Natural killer cell (primary cell): Measurements from ENCODE around the gene EPC2. TPM values are rescaled to one million over a fixed set of nuclear protein-coding genes. Genes with fewer than 3 reads are reported as not detected.

Experiments
- ATAC-seq, 3 donors: fragments of 150-1000 bp in 2 of 3; fragments of 200-7000 bp in 1 of 3; cut with Tn5 transposase; 1 replicate in 1 of 3; 2 replicates in 2 of 3; pipeline ENCODE4 v1.10.0; 2021; ENCODE audit warnings: mild to moderate bottlenecking in 2 of 3, moderate library complexity in 2 of 3
- DNase-seq, 2 donors: peaks; one replicate each; pipeline versions ENCODE4 v3.0.0 to v3.0.0-alpha.2; 2013 to 2021; ENCODE audit warnings: mixed read lengths in 1 of 2
- H3K27ac ChIP-seq: one replicate; pipeline ENCODE4 v1.5.1; 2013; ENCODE audit warnings: mild to moderate bottlenecking, low read length
- H3K27me3 ChIP-seq: one replicate; pipeline ENCODE4 v1.6.1; 2013; ENCODE audit warnings: low read length; ENCODE audit not compliant: control insufficient read depth, insufficient read depth
- H3K36me3 ChIP-seq: one replicate; pipeline ENCODE4 v1.6.1; 2013; ENCODE audit warnings: low read length; ENCODE audit not compliant: control insufficient read depth, insufficient read depth
- H3K4me1 ChIP-seq: one replicate; pipeline ENCODE4 v1.6.1; 2013; ENCODE audit warnings: low read length; ENCODE audit not compliant: control insufficient read depth, insufficient read depth
- H3K4me3 ChIP-seq: one replicate; pipeline ENCODE4 v1.5.1; 2013; ENCODE audit warnings: low read length
- H3K9me3 ChIP-seq: one replicate; pipeline ENCODE4 v1.6.1; 2013; ENCODE audit warnings: low read length; ENCODE audit not compliant: control insufficient read depth, insufficient read depth
- H3K27ac Mint-ChIP-seq, 2 donors: one replicate each; pipeline ENCODE4 v1.8.0; 2022; ENCODE audit warnings: mild to moderate bottlenecking in 2 of 2, mixed read lengths in 2 of 2, moderate library complexity in 1 of 2
- H3K27me3 Mint-ChIP-seq, 2 donors: one replicate each; pipeline ENCODE4 v1.8.0; 2022; ENCODE audit warnings: low read depth in 2 of 2, mixed read lengths in 2 of 2
- H3K36me3 Mint-ChIP-seq: one replicate; pipeline ENCODE4 v1.8.0; 2022; ENCODE audit warnings: mixed read lengths
- H3K4me1 Mint-ChIP-seq, 2 donors: one replicate each; pipeline ENCODE4 v1.8.0; 2022; ENCODE audit warnings: mixed read lengths in 2 of 2
- H3K4me3 Mint-ChIP-seq: one replicate; pipeline ENCODE4 v1.8.0; 2022; ENCODE audit warnings: mild to moderate bottlenecking, moderate library complexity, mixed read lengths
- H3K9me3 Mint-ChIP-seq, 2 donors: one replicate each; pipeline ENCODE4 v1.8.0; 2022; ENCODE audit warnings: mixed read lengths in 2 of 2
- WGBS: methylation state at CpG from one replicate; pipeline ENCODE4 v1.1.7; 2013; ENCODE audit warnings: missing lambda C conversion rate; ENCODE audit not compliant: insufficient coverage; 5-methylcytosine and 5-hydroxymethylcytosine counted together
- intact Hi-C: fragments of 100-400 bp; cut with micrococcal nuclease; formaldehyde crosslinking; loops from one replicate; pipeline ENCODE4 v1.14.2; 2022
- total RNA-seq, 4 donors: library from RNA; stranded (reverse); fragments of 120-200 nt in 1 of 4; gene quantifications; one replicate each; pipeline versions ENCODE4 v1.2.3 to v1.2.4, GENCODE V29; 2013 to 2022
- TF ChIP-seq, protein P1 (sequence below): fragments of 200-600 bp; IDR thresholded peaks from one replicate; pipeline ENCODE4 v1.8.0; 2022; ENCODE audit warnings: antibody characterized with exemption

The EPC2 gene
- total RNA-seq, 3 donors from 2014 or later (not counting 1 experiment from before 2014, with no cell fraction given), result 64.6 to 76.3 (median 66.1) TPM

DNA sequence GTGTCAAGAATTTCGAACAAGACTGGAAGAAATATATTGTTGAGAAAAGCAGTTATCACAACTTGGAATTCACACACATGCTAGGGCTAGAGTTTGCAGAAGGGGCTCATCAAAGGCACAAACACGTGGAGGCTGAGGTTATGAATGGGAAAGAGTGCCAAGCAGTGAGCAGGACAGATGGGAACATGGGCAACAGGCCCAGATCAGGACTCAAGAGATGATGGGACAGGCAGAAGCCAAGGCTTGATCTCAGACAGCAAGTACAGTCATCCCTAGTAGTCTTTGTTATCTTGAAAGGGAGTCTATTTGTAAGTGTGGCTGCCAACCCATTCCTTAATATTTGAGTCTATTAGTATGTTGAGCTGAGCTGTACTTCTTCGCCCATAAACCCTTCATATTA is 22.2 kb upstream of the EPC2 start:
- Histone ChIP-seq H3K36me3 (no peaks in the 10 kb centered on the region), H3K4me1 (no peaks in the 10 kb centered on the region), H3K4me3 (no peak overlapping the region), H3K27me3 (no peaks in the 10 kb centered on the region), H3K9me3 (no peaks in the 10 kb centered on the region), H3K27ac (no peak overlapping the region)
- no peak for DNase-seq
- TF ChIP-seq, protein P1, sequence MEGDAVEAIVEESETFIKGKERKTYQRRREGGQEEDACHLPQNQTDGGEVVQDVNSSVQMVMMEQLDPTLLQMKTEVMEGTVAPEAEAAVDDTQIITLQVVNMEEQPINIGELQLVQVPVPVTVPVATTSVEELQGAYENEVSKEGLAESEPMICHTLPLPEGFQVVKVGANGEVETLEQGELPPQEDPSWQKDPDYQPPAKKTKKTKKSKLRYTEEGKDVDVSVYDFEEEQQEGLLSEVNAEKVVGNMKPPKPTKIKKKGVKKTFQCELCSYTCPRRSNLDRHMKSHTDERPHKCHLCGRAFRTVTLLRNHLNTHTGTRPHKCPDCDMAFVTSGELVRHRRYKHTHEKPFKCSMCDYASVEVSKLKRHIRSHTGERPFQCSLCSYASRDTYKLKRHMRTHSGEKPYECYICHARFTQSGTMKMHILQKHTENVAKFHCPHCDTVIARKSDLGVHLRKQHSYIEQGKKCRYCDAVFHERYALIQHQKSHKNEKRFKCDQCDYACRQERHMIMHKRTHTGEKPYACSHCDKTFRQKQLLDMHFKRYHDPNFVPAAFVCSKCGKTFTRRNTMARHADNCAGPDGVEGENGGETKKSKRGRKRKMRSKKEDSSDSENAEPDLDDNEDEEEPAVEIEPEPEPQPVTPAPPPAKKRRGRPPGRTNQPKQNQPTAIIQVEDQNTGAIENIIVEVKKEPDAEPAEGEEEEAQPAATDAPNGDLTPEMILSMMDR, result no peak
- Mint-ChIP-seq H3K9me3 (no peaks in the 10 kb centered on the region), H3K4me1 (no peaks in the 10 kb centered on the region), H3K27me3 (peaks cover 11 to 17% of the 10 kb centered on the region in 2 donors), H3K4me3 (no peak overlapping the region), H3K27ac (no peak overlapping the region), H3K36me3 (no peaks in the 10 kb centered on the region)
- no peak for ATAC-seq
- intact Hi-C loops, result no loop called here
- WGBS, result 83% methylated on average over 2 of the region's 3 CpGs

DNA sequence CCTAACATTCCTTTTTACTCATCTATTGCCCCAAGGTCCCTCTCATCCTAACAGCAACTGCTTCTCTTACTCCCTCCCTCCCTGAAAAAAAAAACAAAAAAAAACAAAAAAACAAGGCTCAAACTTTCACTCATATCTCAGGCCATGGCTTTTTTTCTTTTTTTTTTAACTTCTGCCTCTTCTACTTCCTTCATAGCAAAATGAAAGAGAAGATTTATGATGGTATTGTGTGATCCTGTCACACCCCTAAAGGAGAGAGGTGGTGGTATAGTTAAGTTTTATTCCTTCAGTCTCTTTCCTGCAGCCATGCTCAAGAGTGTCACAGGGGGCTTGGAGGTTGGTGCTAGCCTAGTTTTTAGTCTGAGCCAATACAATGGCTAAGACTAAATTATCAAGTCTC is 21.5 kb upstream of the EPC2 start:
- Histone ChIP-seq H3K4me1 (no peaks in the 10 kb centered on the region), H3K36me3 (no peaks in the 10 kb centered on the region), H3K27ac (no peak overlapping the region), H3K4me3 (no peak overlapping the region), H3K9me3 (no peaks in the 10 kb centered on the region), H3K27me3 (no peaks in the 10 kb centered on the region)
- DNase-seq (no peak), ATAC-seq (no peak)
- Mint-ChIP-seq H3K27ac (no peak overlapping the region), H3K9me3 (no peaks in the 10 kb centered on the region), H3K4me3 (no peak overlapping the region), H3K27me3 (peaks cover 11 to 17% of the 10 kb centered on the region in 2 donors), H3K36me3 (no peaks in the 10 kb centered on the region), H3K4me1 (no peaks in the 10 kb centered on the region)
- TF ChIP-seq, protein P1, result no peak
- intact Hi-C loops, result no loop called here

GRCh38 chr2:148627224-148627623 is 17.3 kb upstream of the EPC2 start:
- peaks cover 12% of the 10 kb centered on the region in 2 donors for H3K27me3 Mint-ChIP-seq
- TF ChIP-seq, protein P1, result no peak
- no peak overlapping the region for H3K27ac Mint-ChIP-seq
- H3K4me3 Mint-ChIP-seq, result no peak overlapping the region
- H3K9me3 ChIP-seq, result no peaks in the 10 kb centered on the region
- DNase-seq (no peak), ATAC-seq (no peak)
- no peaks in the 10 kb centered on the region for H3K27me3 ChIP-seq
- H3K4me1 ChIP-seq, result no peaks in the 10 kb centered on the region
- H3K27ac ChIP-seq, result no peak overlapping the region
- intact Hi-C loops, result no loop called here
- H3K36me3 Mint-ChIP-seq, result no peaks in the 10 kb centered on the region
- no peak overlapping the region for H3K4me3 ChIP-seq
- H3K36me3 ChIP-seq, result no peaks in the 10 kb centered on the region
- no peaks in the 10 kb centered on the region for H3K4me1 Mint-ChIP-seq
- H3K9me3 Mint-ChIP-seq, result no peaks in the 10 kb centered on the region

GRCh38 chr2:148634749-148635148 is 9.8 kb upstream of the EPC2 start:
- Histone ChIP-seq H3K27ac (no peak overlapping the region), H3K36me3 (no peaks in the 10 kb centered on the region), H3K4me3 (no peak overlapping the region), H3K9me3 (no peaks in the 10 kb centered on the region), H3K4me1 (no peaks in the 10 kb centered on the region), H3K27me3 (no peaks in the 10 kb centered on the region)
- no peak overlapping the region for H3K27ac Mint-ChIP-seq
- no peaks in the 10 kb centered on the region for H3K36me3 Mint-ChIP-seq
- DNase-seq (no peak), ATAC-seq (no peak)
- H3K4me1 Mint-ChIP-seq, result no peaks in the 10 kb centered on the region
- TF ChIP-seq, protein P1, result no peak
- 79% methylated on average over 2 of the region's 2 CpGs for WGBS
- intact Hi-C loops, result no loop called here
- no peak overlapping the region for H3K4me3 Mint-ChIP-seq
- H3K9me3 Mint-ChIP-seq, result no peaks in the 10 kb centered on the region
- peaks cover 15 to 29% of the 10 kb centered on the region in 2 donors for H3K27me3 Mint-ChIP-seq
